Measurements from ENCODE around the gene PTPN4. TPM values are rescaled to one million over a fixed set of nuclear protein-coding genes. Genes with fewer than 3 reads are reported as not detected.
A peak's percentile ranks its signal among the peaks of the same experiment; 100 is the strongest.

PTPN4 gene
- total RNA-seq, 1 donor = 20.6 TPM

DNA sequence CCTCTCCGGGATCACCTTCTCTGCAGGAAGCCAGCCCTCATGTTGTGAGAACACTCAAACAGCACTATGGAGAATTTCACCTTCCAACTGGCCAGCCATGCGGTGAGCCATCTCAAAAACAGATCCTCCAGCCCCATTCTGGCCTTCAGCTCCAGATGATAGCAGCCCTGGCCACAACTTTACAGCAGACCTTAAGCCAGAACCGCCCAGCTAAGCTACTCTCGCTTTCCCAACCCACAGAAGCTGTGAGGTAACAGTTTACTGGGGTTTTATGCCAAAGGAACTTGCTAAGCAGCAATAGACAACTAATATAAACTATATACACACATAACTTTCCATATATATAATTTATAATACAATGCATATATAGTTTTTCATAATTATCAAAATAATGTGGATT lies 11.6 kb upstream of the PTPN4 start:
- TF ChIP-seq, protein P1, sequence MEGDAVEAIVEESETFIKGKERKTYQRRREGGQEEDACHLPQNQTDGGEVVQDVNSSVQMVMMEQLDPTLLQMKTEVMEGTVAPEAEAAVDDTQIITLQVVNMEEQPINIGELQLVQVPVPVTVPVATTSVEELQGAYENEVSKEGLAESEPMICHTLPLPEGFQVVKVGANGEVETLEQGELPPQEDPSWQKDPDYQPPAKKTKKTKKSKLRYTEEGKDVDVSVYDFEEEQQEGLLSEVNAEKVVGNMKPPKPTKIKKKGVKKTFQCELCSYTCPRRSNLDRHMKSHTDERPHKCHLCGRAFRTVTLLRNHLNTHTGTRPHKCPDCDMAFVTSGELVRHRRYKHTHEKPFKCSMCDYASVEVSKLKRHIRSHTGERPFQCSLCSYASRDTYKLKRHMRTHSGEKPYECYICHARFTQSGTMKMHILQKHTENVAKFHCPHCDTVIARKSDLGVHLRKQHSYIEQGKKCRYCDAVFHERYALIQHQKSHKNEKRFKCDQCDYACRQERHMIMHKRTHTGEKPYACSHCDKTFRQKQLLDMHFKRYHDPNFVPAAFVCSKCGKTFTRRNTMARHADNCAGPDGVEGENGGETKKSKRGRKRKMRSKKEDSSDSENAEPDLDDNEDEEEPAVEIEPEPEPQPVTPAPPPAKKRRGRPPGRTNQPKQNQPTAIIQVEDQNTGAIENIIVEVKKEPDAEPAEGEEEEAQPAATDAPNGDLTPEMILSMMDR (IDR thresholded peaks at IDR 0.05; ENCODE audit: insufficient read depth, low read length) = no peak
- H3K4me3 ChIP-seq (ENCODE audit: low read depth, low read length) = no peak overlapping the region
- DNase-seq (ENCODE audit: low read depth) = peak; percentile 49

DNA sequence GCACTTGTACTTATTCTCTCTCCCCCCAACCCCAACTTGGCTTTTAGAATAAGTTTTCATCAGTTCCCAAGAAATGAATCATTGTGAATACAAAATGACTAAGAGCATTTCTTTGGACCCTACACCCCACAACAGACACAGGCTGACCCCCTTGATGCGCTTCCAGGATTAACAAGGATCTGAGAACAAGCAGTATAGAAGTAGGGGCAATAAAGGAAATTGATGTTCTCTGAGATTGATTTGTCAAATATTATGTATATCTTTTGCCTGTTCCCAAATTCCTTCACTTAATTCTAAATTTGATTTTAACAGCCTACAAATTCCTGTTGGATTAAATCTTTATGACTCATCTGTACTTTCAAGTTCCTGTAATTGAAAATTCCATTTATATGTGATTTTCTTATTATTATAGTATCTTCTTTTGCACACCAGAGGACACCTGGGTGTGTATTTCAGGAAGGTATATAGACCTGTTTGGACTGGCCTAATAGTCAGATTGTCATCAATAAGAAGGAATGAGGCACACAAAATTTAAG lies 10.2 kb upstream of the PTPN4 start:
- TF ChIP-seq, protein P1 (IDR thresholded peaks at IDR 0.05; ENCODE audit: insufficient read depth, low read length) = no peak
- no peak overlapping the region for H3K4me3 ChIP-seq (ENCODE audit: low read depth, low read length)
- peak; percentile 43 for DNase-seq (ENCODE audit: low read depth)

DNA sequence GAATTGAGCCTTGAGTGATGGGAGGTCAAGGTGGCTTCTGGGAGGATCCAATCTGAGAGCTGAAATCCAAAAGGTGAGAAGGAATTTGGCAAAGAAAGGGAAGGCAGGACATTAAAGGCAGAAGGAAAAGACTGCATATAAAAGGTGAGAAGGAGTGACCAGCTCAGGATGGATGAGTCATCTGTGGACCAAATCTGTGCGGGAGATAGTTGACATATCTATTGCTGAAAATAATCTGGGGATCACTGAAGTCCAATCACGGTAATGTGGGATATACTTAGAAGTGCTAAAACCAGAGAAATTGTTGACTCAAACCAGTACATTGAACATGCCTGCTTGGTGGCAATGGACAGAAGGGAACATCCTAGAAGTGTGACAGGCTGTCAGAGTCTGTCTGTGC lies 8.0 kb upstream of the PTPN4 start:
- TF ChIP-seq, protein P1 (IDR thresholded peaks at IDR 0.05; ENCODE audit: insufficient read depth, low read length) = no peak
- no peak overlapping the region for H3K4me3 ChIP-seq (ENCODE audit: low read depth, low read length)
- DNase-seq (ENCODE audit: low read depth) = no peak

DNA sequence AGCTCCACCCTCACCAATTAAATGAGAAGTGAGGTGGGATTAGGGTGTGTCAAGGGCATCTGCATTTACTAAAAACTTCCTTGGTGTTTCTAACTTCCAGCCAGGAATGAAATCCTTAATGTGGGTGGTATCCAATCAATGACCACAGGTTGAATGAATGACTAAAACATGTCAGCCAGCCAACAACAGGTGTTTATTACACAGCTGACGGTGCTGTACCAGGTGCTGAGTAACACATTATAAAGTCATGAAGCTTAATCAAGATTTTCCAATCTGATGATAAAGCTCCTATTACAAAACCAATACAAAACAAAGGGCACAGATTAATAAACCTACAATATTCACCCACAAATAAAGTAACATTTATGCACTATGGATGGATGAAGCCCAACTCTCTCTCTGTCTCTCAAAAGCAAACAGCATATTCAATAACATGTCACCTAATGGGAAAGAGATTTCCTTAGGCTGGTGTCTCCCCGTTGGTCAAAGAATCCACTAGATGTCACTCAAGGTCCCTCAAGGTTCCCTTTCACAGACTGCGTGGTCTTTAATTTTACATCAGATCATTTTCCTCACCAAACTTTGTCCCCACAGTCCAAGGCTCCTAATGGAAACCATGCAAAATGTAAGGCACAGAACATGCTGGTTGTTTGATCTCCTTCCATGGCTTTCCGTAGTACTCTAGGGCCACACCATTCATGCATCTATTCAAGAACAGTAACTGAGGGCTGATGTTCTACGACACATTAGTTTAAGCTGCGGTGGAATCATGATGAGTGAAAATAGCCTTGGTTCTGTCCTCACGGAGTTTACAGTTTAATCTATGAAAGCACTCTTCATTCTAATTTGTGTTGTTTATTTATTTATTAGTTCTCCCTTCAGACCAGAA lies 6.4 kb upstream of the PTPN4 start:
- TF ChIP-seq, protein P1 (IDR thresholded peaks at IDR 0.05; ENCODE audit: insufficient read depth, low read length) = peak; percentile 63
- peak; percentile 70 for DNase-seq (ENCODE audit: low read depth)
- no peak overlapping the region for H3K4me3 ChIP-seq (ENCODE audit: low read depth, low read length)

DNA sequence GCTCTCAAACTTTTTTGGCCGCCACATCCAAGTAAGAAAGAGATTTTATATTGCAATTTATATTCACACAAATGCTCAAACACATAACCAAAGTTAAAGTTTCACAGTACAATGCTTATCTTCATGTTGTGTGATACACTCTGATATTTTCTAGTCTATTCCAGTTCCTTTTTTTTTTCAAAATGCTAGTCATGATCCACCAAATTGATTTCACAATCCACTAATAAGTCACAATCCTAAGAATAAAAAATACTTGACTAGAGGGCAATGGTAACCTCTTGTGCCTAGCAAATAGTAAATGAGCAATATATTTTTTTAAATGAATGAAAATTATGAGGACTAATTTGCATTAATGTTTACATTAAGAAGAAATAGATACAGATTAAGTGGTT lies 5.8 kb upstream of the PTPN4 start:
- peak; percentile 52 for DNase-seq (ENCODE audit: low read depth)
- TF ChIP-seq, protein P1 (IDR thresholded peaks at IDR 0.05; ENCODE audit: insufficient read depth, low read length) = no peak
- H3K4me3 ChIP-seq (ENCODE audit: low read depth, low read length) = no peak overlapping the region

DNA sequence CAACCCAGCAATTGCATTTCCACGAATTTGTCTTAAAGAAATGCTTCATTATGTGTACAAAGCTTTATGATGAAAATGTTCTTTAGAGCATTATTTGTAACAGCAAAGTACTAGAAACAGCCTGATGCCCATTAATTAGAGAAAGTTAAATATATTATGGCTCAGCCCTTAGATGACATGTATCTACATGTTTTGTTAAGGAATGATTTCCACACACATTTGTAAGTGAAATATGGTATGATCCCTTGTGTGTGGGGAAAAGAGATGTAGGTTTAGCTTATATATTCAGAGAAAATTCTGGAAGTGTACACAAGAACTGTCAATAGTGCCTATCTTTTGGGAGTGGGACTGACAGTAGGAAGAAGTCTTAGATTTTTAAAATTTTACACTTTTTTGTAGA lies 3.8 kb upstream of the PTPN4 start:
- no peak overlapping the region for H3K4me3 ChIP-seq (ENCODE audit: low read depth, low read length)
- DNase-seq (ENCODE audit: low read depth) = no peak
- TF ChIP-seq, protein P1 (IDR thresholded peaks at IDR 0.05; ENCODE audit: insufficient read depth, low read length) = no peak

All from fibroblast of the aortic adventitia (primary cell).